Gastroesophageal sphincter (tissue), 4 donors: ENCODE measurements around the gene PRKAR1B. TPM values are rescaled to one million over a fixed set of nuclear protein-coding genes. Genes with fewer than 3 reads are reported as not detected.

ENCODE experiments used
- ATAC-seq: fragments of 150-250 bp; one replicate; pipeline ENCODE4 v1.9.1; 2016; ENCODE audit warnings: mild to moderate bottlenecking, moderate library complexity
- H3K27ac ChIP-seq, 4 donors: fragments of 200-600 bp; sonication (generic) in 3 of 4; 1 replicate in 3 of 4; 2 replicates in 1 of 4; pipeline ENCODE4 v1.5.1; 2016 to 2019
- H3K27me3 ChIP-seq: fragments of 200-600 bp; sonication (generic); one replicate; pipeline ENCODE4 v1.5.1; 2019
- H3K36me3 ChIP-seq, 2 donors: fragments of 200-600 bp; sonication (generic); one replicate each; pipeline ENCODE4 v1.5.1; 2019; ENCODE audit warnings: control low read depth in 1 of 2
- H3K4me1 ChIP-seq, 3 donors: fragments of 200-600 bp; sonication (generic); 1 replicate in 2 of 3; 2 replicates in 1 of 3; pipeline ENCODE4 v1.5.1; 2016 to 2019; ENCODE audit warnings: control low read depth in 2 of 3
- H3K4me3 ChIP-seq, 2 donors: fragments of 200-600 bp; sonication (generic); one replicate each; pipeline ENCODE4 v1.5.1; 2019; ENCODE audit warnings: mild to moderate bottlenecking in 1 of 2, moderate library complexity in 1 of 2
- H3K9me3 ChIP-seq, 3 donors: fragments of 200-600 bp; sonication (generic); one replicate each; pipeline ENCODE4 v1.5.1; 2017 to 2019; ENCODE audit warnings: control low read depth in 2 of 3
- EP300 ChIP-seq: sonication (generic); formaldehyde crosslinking; IDR thresholded peaks from one replicate; pipeline ENCODE4 v1.6.1; 2017; ENCODE audit warnings: antibody characterized with exemption, mild to moderate bottlenecking
- POLR2A ChIP-seq, 2 donors: fragments of 450-650 bp; IDR thresholded peaks; one replicate each; pipeline ENCODE4 v1.6.1; 2017; ENCODE audit warnings: antibody characterized with exemption in 2 of 2, mild to moderate bottlenecking in 2 of 2, moderate library complexity in 1 of 2
- POLR2AphosphoS5 ChIP-seq: sonication (generic); formaldehyde crosslinking; IDR thresholded peaks from one replicate; pipeline ENCODE4 v1.6.1; 2017; ENCODE audit warnings: antibody characterized with exemption
- WGBS, 2 donors: methylation state at CpG; one replicate each; pipeline ENCODE4 v1.1.5; 2018; ENCODE audit warnings: low coverage in 1 of 2; 5-methylcytosine and 5-hydroxymethylcytosine counted together
- total RNA-seq, 4 donors: library from RNA; depleted of rRNA; stranded (reverse); fragments of >200 nt; gene quantifications; one replicate each; pipeline ENCODE4 v1.1.0, GENCODE V29; 2016
- TF ChIP-seq, protein P1 (sequence below), 4 experiments: fragments of 200-600 bp in 2 of 4; fragments of 450-650 bp in 2 of 4; sonication (generic) in 1 of 4; IDR thresholded peaks; one replicate each; pipeline ENCODE4 v1.5.1; 2017 to 2019; ENCODE audit warnings: antibody characterized with exemption in 4 of 4, mild to moderate bottlenecking in 2 of 4, moderate library complexity in 2 of 4

PRKAR1B gene
- total RNA-seq, 4 donors from 2014 or later = 11.6 to 39.1 (median 24.8) TPM

DNA sequence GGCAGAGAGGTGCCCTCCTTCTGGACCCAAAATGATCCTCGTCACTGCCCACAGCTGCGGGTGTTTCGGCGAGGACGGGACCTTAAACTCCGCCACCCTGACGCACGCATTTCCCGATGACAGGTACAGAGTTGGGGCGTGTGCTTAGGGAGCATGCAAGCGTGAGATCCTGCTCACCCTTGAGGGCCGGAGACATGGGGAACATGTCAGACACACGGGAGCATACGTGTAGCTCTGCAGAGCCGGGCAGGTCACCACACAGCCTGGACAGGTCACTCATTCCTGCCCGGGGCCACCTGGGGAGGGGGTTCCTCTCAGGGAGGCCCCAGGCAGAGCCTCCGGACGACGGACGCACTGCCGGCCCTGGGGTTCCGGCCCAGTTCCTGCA lies 149.8 kb downstream of the PRKAR1B start:
- ATAC-seq = no peak
- Histone ChIP-seq H3K36me3 (peaks cover 0 to 32% of the 10 kb centered on the region in 2 donors), H3K4me1 (peaks cover 0 to 14% (median 0%) of the 10 kb centered on the region in 3 donors), H3K27me3 (no peaks in the 10 kb centered on the region), H3K4me3 (no peak overlapping the region), H3K9me3 (no peaks in the 10 kb centered on the region), H3K27ac (no peak overlapping the region)
- TF ChIP-seq EP300 = no peak
- TF ChIP-seq POLR2A (IDR thresholded peaks at IDR 0.05) = no peak
- TF ChIP-seq, protein P1, sequence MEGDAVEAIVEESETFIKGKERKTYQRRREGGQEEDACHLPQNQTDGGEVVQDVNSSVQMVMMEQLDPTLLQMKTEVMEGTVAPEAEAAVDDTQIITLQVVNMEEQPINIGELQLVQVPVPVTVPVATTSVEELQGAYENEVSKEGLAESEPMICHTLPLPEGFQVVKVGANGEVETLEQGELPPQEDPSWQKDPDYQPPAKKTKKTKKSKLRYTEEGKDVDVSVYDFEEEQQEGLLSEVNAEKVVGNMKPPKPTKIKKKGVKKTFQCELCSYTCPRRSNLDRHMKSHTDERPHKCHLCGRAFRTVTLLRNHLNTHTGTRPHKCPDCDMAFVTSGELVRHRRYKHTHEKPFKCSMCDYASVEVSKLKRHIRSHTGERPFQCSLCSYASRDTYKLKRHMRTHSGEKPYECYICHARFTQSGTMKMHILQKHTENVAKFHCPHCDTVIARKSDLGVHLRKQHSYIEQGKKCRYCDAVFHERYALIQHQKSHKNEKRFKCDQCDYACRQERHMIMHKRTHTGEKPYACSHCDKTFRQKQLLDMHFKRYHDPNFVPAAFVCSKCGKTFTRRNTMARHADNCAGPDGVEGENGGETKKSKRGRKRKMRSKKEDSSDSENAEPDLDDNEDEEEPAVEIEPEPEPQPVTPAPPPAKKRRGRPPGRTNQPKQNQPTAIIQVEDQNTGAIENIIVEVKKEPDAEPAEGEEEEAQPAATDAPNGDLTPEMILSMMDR (IDR thresholded peaks at IDR 0.05) = no peak
- no peak for TF ChIP-seq POLR2AphosphoS5
- 96% methylated on average over 5 of the region's 22 CpGs; no CpG with 5 or more reads in 1 of the 2 donors for WGBS, 2 donors

DNA sequence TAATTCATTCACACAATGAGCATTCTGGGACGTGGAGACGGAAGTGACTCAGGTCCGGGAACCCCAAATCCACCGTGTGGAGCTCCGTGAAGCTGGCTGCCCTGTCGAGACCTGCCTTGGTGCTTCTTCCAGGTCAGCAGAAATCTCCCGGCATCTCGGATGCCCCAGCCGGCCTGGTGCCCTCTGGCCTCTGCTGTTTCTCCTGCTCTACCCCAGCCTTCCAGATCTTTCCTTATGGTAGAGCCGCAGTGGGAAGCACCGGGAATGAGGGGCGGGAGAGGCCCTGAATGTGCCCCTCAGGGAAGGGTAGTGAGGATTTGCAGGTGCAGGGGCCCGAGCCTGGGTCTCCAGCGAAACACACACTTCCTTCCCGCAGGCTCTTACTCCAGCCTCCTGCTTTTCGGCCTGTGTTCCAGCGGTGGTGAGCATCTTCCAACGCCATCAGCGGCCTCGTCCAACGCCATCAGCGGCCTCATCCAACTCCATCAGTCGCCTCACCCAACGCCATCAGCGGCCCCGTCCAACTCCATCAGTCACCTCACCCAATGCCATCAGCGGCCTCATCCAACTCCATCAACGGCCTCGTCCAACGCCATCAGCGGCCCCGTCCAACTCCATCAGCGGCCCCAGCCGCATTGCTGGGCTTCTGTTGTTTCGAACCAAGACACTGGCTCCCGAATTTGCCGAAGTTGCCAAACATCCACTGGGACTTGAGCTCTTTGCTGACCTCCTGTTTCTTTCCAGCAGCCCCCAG lies 150.4 kb downstream of the PRKAR1B start:
- 93 to 100% methylated on average over 6 to 28 of the region's 37 CpGs for WGBS, 2 donors
- no peaks in the 10 kb centered on the region for H3K27me3 ChIP-seq
- H3K4me1 ChIP-seq = peaks cover 0 to 14% (median 0%) of the 10 kb centered on the region in 3 donors
- H3K27ac ChIP-seq = no peak overlapping the region
- H3K4me3 ChIP-seq = no peak overlapping the region
- TF ChIP-seq POLR2AphosphoS5 (no peak), POLR2A (IDR thresholded peaks at IDR 0.05) (no peak)
- ATAC-seq = no peak
- no peaks in the 10 kb centered on the region for H3K9me3 ChIP-seq
- peaks cover 0 to 27% of the 10 kb centered on the region in 2 donors for H3K36me3 ChIP-seq

DNA sequence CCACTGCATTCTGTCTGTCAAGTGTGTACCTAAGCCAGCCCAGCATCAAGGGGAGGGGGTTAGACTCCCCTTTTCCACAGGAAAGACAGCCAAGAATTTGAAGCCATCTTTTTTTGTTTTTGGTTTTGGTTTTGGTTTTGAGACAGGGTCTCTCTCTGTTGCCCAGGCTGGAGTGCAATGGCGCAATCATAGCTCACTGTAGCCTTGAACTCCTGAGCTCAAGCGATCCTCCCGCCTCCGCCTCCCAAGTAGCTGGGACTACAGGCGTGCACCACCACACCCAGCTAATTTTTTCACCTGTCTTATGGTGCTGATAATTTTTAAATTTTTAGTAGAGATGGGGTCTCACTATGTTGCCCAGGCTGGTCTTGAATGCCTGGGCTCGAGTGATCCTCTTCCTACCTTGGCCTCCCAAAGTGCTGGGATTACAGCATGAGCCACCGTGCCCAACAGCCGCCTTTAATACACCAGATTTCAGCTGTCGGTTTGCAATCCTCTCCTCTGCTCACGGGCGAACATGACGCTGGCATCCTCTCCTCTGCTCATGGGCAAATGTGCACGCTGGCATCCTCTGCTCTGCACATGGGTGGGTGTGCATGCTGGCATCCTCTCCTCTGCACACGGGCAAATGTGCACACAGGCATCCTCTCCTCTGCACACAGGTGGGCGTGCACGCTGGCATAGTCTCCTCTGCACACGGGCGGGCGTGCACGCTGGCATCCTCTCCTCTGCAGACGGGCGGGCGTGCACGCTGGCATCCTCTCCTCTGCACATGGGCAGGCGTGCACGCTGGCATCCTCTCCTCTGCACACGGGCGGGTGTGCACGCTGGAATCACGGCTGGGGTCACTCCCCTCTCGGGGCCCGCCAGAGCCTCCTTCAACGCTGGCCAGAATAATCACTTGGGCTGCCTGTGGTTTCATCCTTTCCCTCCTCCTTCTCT lies 151.4 kb downstream of the PRKAR1B start:
- ATAC-seq = no peak
- Histone ChIP-seq H3K27me3 (no peaks in the 10 kb centered on the region), H3K9me3 (no peaks in the 10 kb centered on the region), H3K4me1 (peaks cover 0 to 14% (median 0%) of the 10 kb centered on the region in 3 donors), H3K36me3 (peaks cover 0 to 27% of the 10 kb centered on the region in 2 donors), H3K4me3 (no peak overlapping the region), H3K27ac (no peak overlapping the region)
- 40 to 92% methylated on average over 1 to 22 of the region's 33 CpGs for WGBS, 2 donors
- TF ChIP-seq POLR2AphosphoS5 (no peak), POLR2A (IDR thresholded peaks at IDR 0.05) (no peak), EP300 (no peak)
- TF ChIP-seq, protein P1 (IDR thresholded peaks at IDR 0.05) = no peak

DNA sequence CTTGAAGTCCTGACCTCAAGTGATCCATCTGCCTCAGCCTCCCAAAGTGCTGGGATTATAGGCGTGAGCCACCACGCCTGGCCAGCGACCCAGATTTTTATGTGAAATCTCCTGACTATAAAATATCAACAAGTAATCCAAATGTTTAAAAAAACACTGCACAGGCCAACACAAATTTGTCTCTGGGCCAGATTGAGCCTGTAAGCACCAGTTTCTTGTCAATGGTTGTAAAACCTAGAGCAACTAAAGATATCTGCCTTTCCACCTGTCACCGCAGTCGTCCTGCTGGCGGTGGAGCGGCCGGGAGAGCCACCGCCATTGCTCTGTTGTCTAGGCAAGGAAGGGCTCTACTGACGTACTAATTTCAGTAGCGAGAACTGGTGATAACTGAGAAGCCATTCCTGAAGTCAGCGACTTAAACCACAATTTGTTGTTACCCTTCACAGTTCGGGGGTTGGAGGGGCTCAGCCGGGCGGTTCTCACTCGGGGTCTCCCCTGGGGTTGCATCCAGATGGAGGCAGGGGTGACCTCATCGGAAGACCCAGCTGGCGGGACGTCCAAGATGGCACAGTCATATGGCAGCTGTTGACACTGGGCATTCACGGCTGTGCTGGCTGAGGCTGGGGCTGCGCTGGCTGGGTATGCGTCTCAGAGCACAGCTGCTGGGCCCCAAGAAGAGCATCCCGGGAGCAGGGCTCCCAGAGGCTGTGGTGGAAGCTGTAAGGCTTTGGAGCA lies 152.3 kb downstream of the PRKAR1B start:
- ATAC-seq = no peak
- 40 to 78% methylated on average over 1 to 9 of the region's 23 CpGs for WGBS, 2 donors
- no peaks in the 10 kb centered on the region for H3K27me3 ChIP-seq
- peak overlapping the region in 1 of 4 donors; percentile 8 for H3K27ac ChIP-seq
- no peak overlapping the region for H3K4me3 ChIP-seq
- H3K36me3 ChIP-seq = peaks cover 0 to 27% of the 10 kb centered on the region in 2 donors
- peaks cover 0 to 14% (median 0%) of the 10 kb centered on the region in 3 donors for H3K4me1 ChIP-seq
- peak; percentile 52 for TF ChIP-seq POLR2AphosphoS5
- TF ChIP-seq, protein P1 (IDR thresholded peaks at IDR 0.05) = no peak
- H3K9me3 ChIP-seq = no peaks in the 10 kb centered on the region

DNA sequence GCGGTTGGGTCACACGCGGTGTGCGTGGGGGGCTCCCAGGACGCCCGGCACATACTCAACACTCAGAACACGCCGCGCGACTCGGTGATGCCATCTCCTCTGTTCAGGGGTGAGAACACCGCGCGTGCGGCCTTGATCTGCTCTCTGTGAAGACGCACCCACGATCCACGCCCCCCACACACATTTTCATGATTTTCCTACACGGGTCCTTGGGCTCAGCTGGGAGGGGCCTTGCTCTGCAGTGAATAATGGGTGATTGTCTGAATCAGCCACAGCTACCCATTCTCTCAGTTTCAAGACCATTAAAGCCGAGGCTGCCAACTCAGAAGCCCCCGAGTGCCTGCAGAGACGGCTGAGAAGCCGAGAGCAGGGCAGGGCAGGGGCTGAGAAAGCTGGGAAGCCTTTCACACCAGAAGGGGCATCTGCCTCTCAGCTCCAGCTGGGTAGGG lies 153.1 kb downstream of the PRKAR1B start:
- TF ChIP-seq, protein P1 (IDR thresholded peaks at IDR 0.05) = no peak
- no peak for TF ChIP-seq EP300
- no peak for TF ChIP-seq POLR2A (IDR thresholded peaks at IDR 0.05)
- no peak for TF ChIP-seq POLR2AphosphoS5
- H3K36me3 ChIP-seq = peaks cover 0 to 23% of the 10 kb centered on the region in 2 donors
- no CpG with 5 or more reads among the region's 23 CpGs for WGBS, 2 donors
- H3K27me3 ChIP-seq = no peaks in the 10 kb centered on the region
- H3K9me3 ChIP-seq = no peaks in the 10 kb centered on the region
- no peak overlapping the region for H3K27ac ChIP-seq
- no peak for ATAC-seq
- H3K4me3 ChIP-seq = no peak overlapping the region
- H3K4me1 ChIP-seq = peaks cover 0 to 15% (median 0%) of the 10 kb centered on the region in 3 donors
